ENCODE results near the gene IKZF2. TPM values are rescaled to one million over a fixed set of nuclear protein-coding genes. Genes with fewer than 3 reads are reported as not detected.

The IKZF2 gene
- total RNA-seq, 2 experiments from 2014 or later = 20.0 to 45.1 TPM

DNA sequence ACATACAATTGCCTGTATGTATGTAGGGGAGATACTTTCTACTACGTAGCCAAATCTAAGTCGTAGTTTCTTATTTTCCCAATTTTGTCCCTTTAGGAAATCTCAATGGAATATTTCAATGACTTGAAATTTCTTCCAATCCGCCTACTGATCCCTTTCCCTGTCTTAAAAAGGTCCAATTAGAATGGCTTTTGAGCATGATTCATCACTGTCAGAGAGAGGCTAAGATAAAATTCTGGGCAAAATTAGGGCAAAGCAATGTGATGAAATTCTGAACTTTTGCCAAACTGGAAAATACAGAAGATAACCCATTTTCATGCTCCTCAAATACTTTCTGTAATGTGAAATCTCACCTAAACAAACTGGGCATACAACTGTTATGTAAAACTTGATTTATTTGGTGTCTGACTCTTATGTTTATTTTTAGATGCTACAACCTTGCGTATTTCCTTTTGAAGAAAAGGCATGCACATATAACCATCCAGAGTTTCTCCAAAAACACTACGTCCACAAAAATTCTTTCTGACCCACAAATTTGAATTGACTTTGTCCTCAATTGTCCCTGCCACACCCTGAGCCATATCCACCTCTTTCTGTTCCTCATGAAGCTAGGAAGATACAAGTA is 147.1 kb downstream of the IKZF2 start:
- Histone ChIP-seq H3K27ac (ENCODE audit: low read depth, low read length, poor library complexity, severe bottlenecking) (no peak overlapping the region), H3K36me3 (ENCODE audit: insufficient read depth, low read length) (peaks cover 9% of the 10 kb centered on the region), H3K9me3 (ENCODE audit: low read length) (no peaks in the 10 kb centered on the region), H3K4me1 (ENCODE audit: insufficient read depth, low read length, poor library complexity, severe bottlenecking) (peaks cover 25% of the 10 kb centered on the region), H3K4me2 (ENCODE audit: low read length) (no peak overlapping the region), H3K9me2 (ENCODE audit: insufficient read depth, low read length) (no peaks in the 10 kb centered on the region), H3K4me3 (ENCODE audit: low read depth, low read length, poor library complexity, severe bottlenecking) (no peak overlapping the region), H4K20me1 (ENCODE audit: insufficient read depth, low read length) (no peaks in the 10 kb centered on the region), H3K79me2 (ENCODE audit: insufficient read depth, low read depth, low read length) (no peaks in the 10 kb centered on the region), H2AFZ (ENCODE audit: low read length) (no peak overlapping the region)
- intact Hi-C loops (cut with micrococcal nuclease; ENCODE audit: unreplicated experiment) = no loop called here
- no peak for TF ChIP-seq EZH2phosphoT487 (IDR thresholded peaks at IDR 0.05; ENCODE audit: borderline replicate concordance, low read depth, low read length)
- TF ChIP-seq, protein P1, sequence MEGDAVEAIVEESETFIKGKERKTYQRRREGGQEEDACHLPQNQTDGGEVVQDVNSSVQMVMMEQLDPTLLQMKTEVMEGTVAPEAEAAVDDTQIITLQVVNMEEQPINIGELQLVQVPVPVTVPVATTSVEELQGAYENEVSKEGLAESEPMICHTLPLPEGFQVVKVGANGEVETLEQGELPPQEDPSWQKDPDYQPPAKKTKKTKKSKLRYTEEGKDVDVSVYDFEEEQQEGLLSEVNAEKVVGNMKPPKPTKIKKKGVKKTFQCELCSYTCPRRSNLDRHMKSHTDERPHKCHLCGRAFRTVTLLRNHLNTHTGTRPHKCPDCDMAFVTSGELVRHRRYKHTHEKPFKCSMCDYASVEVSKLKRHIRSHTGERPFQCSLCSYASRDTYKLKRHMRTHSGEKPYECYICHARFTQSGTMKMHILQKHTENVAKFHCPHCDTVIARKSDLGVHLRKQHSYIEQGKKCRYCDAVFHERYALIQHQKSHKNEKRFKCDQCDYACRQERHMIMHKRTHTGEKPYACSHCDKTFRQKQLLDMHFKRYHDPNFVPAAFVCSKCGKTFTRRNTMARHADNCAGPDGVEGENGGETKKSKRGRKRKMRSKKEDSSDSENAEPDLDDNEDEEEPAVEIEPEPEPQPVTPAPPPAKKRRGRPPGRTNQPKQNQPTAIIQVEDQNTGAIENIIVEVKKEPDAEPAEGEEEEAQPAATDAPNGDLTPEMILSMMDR (conservative IDR thresholded peaks at IDR 0.05; ENCODE audit: low read length) = no peak
- no TSS peak for BruUV-seq (replicated peaks)
- POLR2A ChIA-PET = interaction anchor here (2.4 kb wide), 1 partner anchor 13 kb away, joined by 6 read pairs; no protein-coding TSS in a partner anchor
- no peak for DNase-seq (ENCODE audit: low spot score)
- CTCF ChIA-PET (ENCODE audit: unreplicated experiment) = no interaction called here

DNA sequence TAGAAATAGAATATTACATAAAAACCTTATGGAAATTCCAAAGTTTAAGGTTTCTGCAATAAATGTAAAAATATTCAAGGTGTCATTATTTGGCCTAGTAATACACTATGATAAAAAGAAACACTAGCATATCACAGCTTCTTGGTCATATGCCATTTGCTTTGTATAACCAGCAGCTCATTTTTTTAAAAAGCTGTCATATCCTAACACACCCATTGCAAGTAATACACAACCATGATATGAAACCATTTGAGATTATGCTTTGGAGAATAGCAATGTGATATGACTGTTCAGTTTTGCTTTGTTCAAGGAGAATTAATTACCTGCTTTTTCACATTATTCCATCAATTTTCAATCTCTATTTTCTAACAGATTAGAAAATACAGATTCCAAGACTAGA is 149.0 kb downstream of the IKZF2 start:
- H3K27ac ChIP-seq (ENCODE audit: low read depth, low read length, poor library complexity, severe bottlenecking) = no peak overlapping the region
- H4K20me1 ChIP-seq (ENCODE audit: insufficient read depth, low read length) = no peaks in the 10 kb centered on the region
- no TSS peak for BruUV-seq (replicated peaks)
- peak overlapping the region; percentile 78; the same call in 1 of the 2 replicates for H2AFZ ChIP-seq (ENCODE audit: low read length)
- no peaks in the 10 kb centered on the region for H3K79me2 ChIP-seq (ENCODE audit: insufficient read depth, low read depth, low read length)
- no peaks in the 10 kb centered on the region for H3K9me2 ChIP-seq (ENCODE audit: insufficient read depth, low read length)
- H3K4me3 ChIP-seq (ENCODE audit: low read depth, low read length, poor library complexity, severe bottlenecking) = no peak overlapping the region
- ChIA-PET POLR2A (interaction anchor here (0.7 to 2.2 kb wide), 9 partner anchors 9 to 40 kb away, joined by 3 to 13 read pairs (median 4); no protein-coding TSS in a partner anchor), CTCF (ENCODE audit: unreplicated experiment) (no interaction called here)
- TF ChIP-seq EZH2phosphoT487 (IDR thresholded peaks at IDR 0.05; ENCODE audit: borderline replicate concordance, low read depth, low read length) = no peak
- H3K36me3 ChIP-seq (ENCODE audit: insufficient read depth, low read length) = peaks cover 3% of the 10 kb centered on the region
- peaks cover 25% of the 10 kb centered on the region for H3K4me1 ChIP-seq (ENCODE audit: insufficient read depth, low read length, poor library complexity, severe bottlenecking)
- H3K4me2 ChIP-seq (ENCODE audit: low read length) = no peak overlapping the region
- intact Hi-C loops (cut with micrococcal nuclease; ENCODE audit: unreplicated experiment) = no loop called here
- H3K9me3 ChIP-seq (ENCODE audit: low read length) = no peaks in the 10 kb centered on the region
- DNase-seq (ENCODE audit: low spot score) = no peak

DNA sequence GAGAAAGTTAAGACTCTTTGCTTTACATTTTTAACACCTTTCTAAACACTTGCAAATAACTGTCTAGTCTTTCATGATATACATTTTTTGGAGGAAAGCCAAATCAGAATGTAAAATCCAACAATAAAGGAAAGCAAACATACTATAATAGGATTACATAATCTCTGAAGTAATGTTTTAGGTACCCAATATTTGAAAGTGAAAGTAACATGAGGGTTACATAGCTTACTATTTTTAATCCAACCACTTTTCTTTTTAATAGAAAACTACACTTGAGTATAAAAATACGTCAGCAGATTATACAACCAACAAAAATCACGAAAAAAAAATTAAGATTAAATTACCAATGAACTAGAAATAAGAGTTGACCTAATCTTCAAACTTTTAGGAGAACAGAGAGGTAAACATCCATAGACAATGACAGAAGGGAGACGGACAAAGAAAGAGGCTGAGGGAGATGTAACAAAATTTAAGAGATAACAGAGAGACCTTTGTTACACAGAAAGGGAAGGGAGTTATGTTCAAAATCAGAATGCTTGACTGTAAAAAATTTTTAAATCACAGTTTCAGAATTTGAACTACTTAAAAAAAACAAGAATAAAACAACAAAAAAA is 150.0 kb downstream of the IKZF2 start:
- H3K9me3 ChIP-seq (ENCODE audit: low read length) = no peaks in the 10 kb centered on the region
- peak overlapping the region; percentile 78; the same call in 1 of the 2 replicates for H2AFZ ChIP-seq (ENCODE audit: low read length)
- H3K36me3 ChIP-seq (ENCODE audit: insufficient read depth, low read length) = no peaks in the 10 kb centered on the region
- peaks cover 25% of the 10 kb centered on the region for H3K4me1 ChIP-seq (ENCODE audit: insufficient read depth, low read length, poor library complexity, severe bottlenecking)
- no peaks in the 10 kb centered on the region for H4K20me1 ChIP-seq (ENCODE audit: insufficient read depth, low read length)
- ChIA-PET CTCF (ENCODE audit: unreplicated experiment) (no interaction called here), POLR2A (interaction anchor here (0.7 to 2.2 kb wide), 9 partner anchors 9 to 127 kb away, joined by 3 to 11 read pairs (median 4); no protein-coding TSS in a partner anchor)
- H3K4me2 ChIP-seq (ENCODE audit: low read length) = peak overlapping the region; percentile 73
- H3K27ac ChIP-seq (ENCODE audit: low read depth, low read length, poor library complexity, severe bottlenecking) = peak overlapping the region; percentile 26
- no peak for DNase-seq (ENCODE audit: low spot score)
- no TSS peak for BruUV-seq (replicated peaks)
- H3K79me2 ChIP-seq (ENCODE audit: insufficient read depth, low read depth, low read length) = no peaks in the 10 kb centered on the region
- peak overlapping the region; percentile 60 for H3K4me3 ChIP-seq (ENCODE audit: low read depth, low read length, poor library complexity, severe bottlenecking)
- intact Hi-C loops (cut with micrococcal nuclease; ENCODE audit: unreplicated experiment) = no loop called here
- TF ChIP-seq EZH2phosphoT487 (IDR thresholded peaks at IDR 0.05; ENCODE audit: borderline replicate concordance, low read depth, low read length) = no peak
- TF ChIP-seq, protein P1 (conservative IDR thresholded peaks at IDR 0.05; ENCODE audit: low read length) = no peak
- no peaks in the 10 kb centered on the region for H3K9me2 ChIP-seq (ENCODE audit: insufficient read depth, low read length)

Data from OCI-LY7 (cell line).